Activated naive CD4-positive, alpha-beta T cell treated with anti-CD3 and anti-CD28 coated beads, Interleukin-2, amount 50 U/mL, for 72 hours (primary cell): ENCODE results near the gene TKT. TPM values are rescaled to one million over a fixed set of nuclear protein-coding genes. Genes with fewer than 3 reads are reported as not detected.
A peak's percentile ranks its signal among the peaks of the same experiment; 100 is the strongest.

Experiments
- ATAC-seq, 2 donors: fragments of 150-1000 bp; cut with Tn5 transposase; 2 replicates each; pipeline ENCODE4 v1.10.0; 2021; ENCODE audit warnings: mild to moderate bottlenecking in 2 of 2, moderate library complexity in 2 of 2
- DNase-seq, 2 donors: peaks; one replicate each; pipeline ENCODE4 v3.0.0; 2021 to 2022; ENCODE audit warnings: low spot score in 2 of 2
- H3K27ac Mint-ChIP-seq, 2 donors: one replicate each; pipeline ENCODE4 v1.8.0; 2022; ENCODE audit warnings: mild to moderate bottlenecking in 2 of 2, mixed read lengths in 2 of 2
- H3K36me3 Mint-ChIP-seq, 2 donors: one replicate each; pipeline ENCODE4 v1.8.0; 2022; ENCODE audit warnings: mixed read lengths in 2 of 2
- H3K9me3 Mint-ChIP-seq, 2 donors: one replicate each; pipeline ENCODE4 v1.8.0; 2022; ENCODE audit warnings: mixed read lengths in 2 of 2
- total RNA-seq, 2 donors: library from RNA; stranded (reverse); gene quantifications; one replicate each; pipeline ENCODE4 v1.2.3, GENCODE V29; 2022

TKT gene
- total RNA-seq, 2 donors from 2014 or later: 258 to 359 TPM

GRCh38 chr3:53223025-53223424 is 32.8 kb downstream of the TKT start:
- Mint-ChIP-seq H3K27ac (peak overlapping the region in 1 of 2 donors; percentile 44), H3K9me3 (no peaks in the 10 kb centered on the region), H3K36me3 (no peaks in the 10 kb centered on the region)
- DNase-seq (no peak), ATAC-seq (no peak)

- ATAC-seq (no peak), DNase-seq (no peak)
- no peaks in the 10 kb centered on the region for H3K9me3 Mint-ChIP-seq
- H3K27ac Mint-ChIP-seq: peak overlapping the region; percentile 36 to 44
- no peaks in the 10 kb centered on the region for H3K36me3 Mint-ChIP-seq
Measured at GRCh38 chr3:53222183-53222901, 33.5 kb downstream of the TKT start.

GRCh38 chr3:53221827-53222182 is 34.0 kb downstream of the TKT start:
- H3K36me3 Mint-ChIP-seq: no peaks in the 10 kb centered on the region
- no peaks in the 10 kb centered on the region for H3K9me3 Mint-ChIP-seq
- peak overlapping the region in 1 of 2 donors; percentile 84 for H3K27ac Mint-ChIP-seq
- DNase-seq (no peak), ATAC-seq (no peak)

- ATAC-seq: no peak
- peak overlapping the region in 1 of 2 donors; percentile 84 for H3K27ac Mint-ChIP-seq
- H3K36me3 Mint-ChIP-seq: no peaks in the 10 kb centered on the region
- no peaks in the 10 kb centered on the region for H3K9me3 Mint-ChIP-seq
- DNase-seq: no peak
Measured at GRCh38 chr3:53221345-53221744, 34.5 kb downstream of the TKT start.

- ATAC-seq (peak; percentile 89 to 92), DNase-seq (peak; percentile 78 to 88)
- Mint-ChIP-seq H3K36me3 (no peaks in the 10 kb centered on the region), H3K27ac (peak overlapping the region in 1 of 2 donors; percentile 47), H3K9me3 (no peaks in the 10 kb centered on the region)
Measured at GRCh38 chr3:53219895-53220483, 35.8 kb downstream of the TKT start.

- no peak for ATAC-seq
Measured at GRCh38 chr3:53218131-53218530, 37.7 kb downstream of the TKT start.

GRCh38 chr3:53217175-53217574 is 38.6 kb downstream of the TKT start:
- H3K36me3 Mint-ChIP-seq: no peaks in the 10 kb centered on the region

More at GRCh38 chr3:53218131-53218530, 37.7 kb downstream of the TKT start:
- Mint-ChIP-seq H3K9me3 (no peaks in the 10 kb centered on the region), H3K27ac (peak overlapping the region in 1 of 2 donors; percentile 1), H3K36me3 (no peaks in the 10 kb centered on the region)
- DNase-seq: no peak

GRCh38 chr3:53216723-53217122 is 39.1 kb downstream of the TKT start:
- H3K36me3 Mint-ChIP-seq: no peaks in the 10 kb centered on the region
- no peaks in the 10 kb centered on the region for H3K9me3 Mint-ChIP-seq
- no peak overlapping the region for H3K27ac Mint-ChIP-seq
- ATAC-seq (no peak), DNase-seq (no peak)

More at GRCh38 chr3:53217175-53217574, 38.6 kb downstream of the TKT start:
- Mint-ChIP-seq H3K9me3 (no peaks in the 10 kb centered on the region), H3K27ac (no peak overlapping the region)
- no peak for DNase-seq
- no peak for ATAC-seq

GRCh38 chr3:53215816-53216215 is 40.0 kb downstream of the TKT start:
- H3K9me3 Mint-ChIP-seq: no peaks in the 10 kb centered on the region
- DNase-seq: no peak
- no peaks in the 10 kb centered on the region for H3K36me3 Mint-ChIP-seq
- H3K27ac Mint-ChIP-seq: no peak overlapping the region
- ATAC-seq: no peak

GRCh38 chr3:53213276-53213675 is 42.5 kb downstream of the TKT start:
- Mint-ChIP-seq H3K36me3 (peaks cover 0 to 6% of the 10 kb centered on the region in 2 donors), H3K27ac (no peak overlapping the region), H3K9me3 (peaks cover 3 to 9% of the 10 kb centered on the region in 2 donors)
- DNase-seq (no peak), ATAC-seq (no peak)

GRCh38 chr3:53211706-53212702 is 43.8 kb downstream of the TKT start:
- DNase-seq (no peak), ATAC-seq (peak; percentile 43 to 76)
- Mint-ChIP-seq H3K36me3 (peaks cover 4 to 7% of the 10 kb centered on the region in 2 donors), H3K27ac (no peak overlapping the region), H3K9me3 (peaks cover 3 to 9% of the 10 kb centered on the region in 2 donors)

GRCh38 chr3:53202331-53203015 is 53.3 kb downstream of the TKT start:
- Mint-ChIP-seq H3K27ac (peak overlapping the region in 1 of 2 donors; percentile 53), H3K36me3 (peaks cover 0 to 7% of the 10 kb centered on the region in 2 donors), H3K9me3 (no peaks in the 10 kb centered on the region)
- ATAC-seq: no peak
- no peak for DNase-seq

- H3K9me3 Mint-ChIP-seq: no peaks in the 10 kb centered on the region
- no peaks in the 10 kb centered on the region for H3K36me3 Mint-ChIP-seq
- DNase-seq (no peak), ATAC-seq (no peak)
- H3K27ac Mint-ChIP-seq: no peak overlapping the region
Measured at GRCh38 chr3:53200501-53201498, 55.0 kb downstream of the TKT start.

GRCh38 chr3:53199834-53200233 is 56.0 kb downstream of the TKT start:
- Mint-ChIP-seq H3K27ac (no peak overlapping the region), H3K36me3 (no peaks in the 10 kb centered on the region)
- no peak for DNase-seq

GRCh38 chr3:53198996-53199395 is 56.8 kb downstream of the TKT start:
- H3K9me3 Mint-ChIP-seq: no peaks in the 10 kb centered on the region
- no peak for DNase-seq
- no peaks in the 10 kb centered on the region for H3K36me3 Mint-ChIP-seq
- no peak for ATAC-seq
- no peak overlapping the region for H3K27ac Mint-ChIP-seq

More at GRCh38 chr3:53199834-53200233, 56.0 kb downstream of the TKT start:
- H3K9me3 Mint-ChIP-seq: no peaks in the 10 kb centered on the region
- no peak for ATAC-seq
